Activated CD4-positive, alpha-beta T cell treated with anti-CD3 and anti-CD28 coated beads, Interleukin-2, Interleukin-4, amounts not matched to agents 100 ng/mL and 50 ng/mL, durations not matched to agents 16 hours and 8 hours (primary cell): ENCODE results near the gene TTLL7.

ENCODE experiments used
- DNase-seq: peaks from one replicate; pipeline ENCODE4 v3.0.0-alpha.2; 2020; ENCODE audit warnings: low spot score

Gene TTLL7

DNA sequence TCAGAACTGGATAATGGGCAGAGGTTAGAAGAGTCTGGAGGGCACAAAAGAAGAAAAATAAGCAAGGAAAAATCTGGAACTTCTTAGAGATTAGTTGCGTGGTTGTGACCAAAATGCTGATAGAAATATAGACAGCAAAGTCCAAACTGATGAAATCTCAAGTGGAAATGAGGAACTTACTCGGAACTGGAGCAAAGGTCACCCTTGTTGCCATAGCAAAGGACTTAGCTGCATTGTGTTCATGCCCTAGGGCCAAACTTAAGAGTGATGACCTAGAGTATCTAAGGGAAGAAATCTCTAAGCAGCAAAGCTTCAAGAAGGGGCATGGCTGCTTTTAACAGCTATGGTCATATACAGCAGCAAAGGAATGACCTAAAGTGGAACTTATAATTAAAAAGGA is 180.0 kb downstream of the TTLL7 start:
- no peak for DNase-seq

GRCh38 chr1:83816836-83817235 is 182.1 kb downstream of the TTLL7 start:
- DNase-seq, result no peak

- DNase-seq, result no peak
These were observed 183.6 kb downstream of the TTLL7 start for GRCh38 chr1:83815330-83815729.
